Smooth muscle cell (in vitro differentiated cells): ENCODE measurements around the gene VAV2. TPM values are rescaled to one million over a fixed set of nuclear protein-coding genes. Genes with fewer than 3 reads are reported as not detected.

Experiments
- DNase-seq: peaks from one replicate; lab custom pipeline; 2025; ENCODE audit not compliant: unreplicated experiment; lab: John Stamatoyannopoulos, UW
- H2AFZ ChIP-seq: fragments of 200-600 bp; sonication (generic); 2 replicates; pipeline ENCODE4 v1.6.0; 2016; ENCODE audit warnings: antibody characterized with exemption, low read depth, mild to moderate bottlenecking
- H3F3A ChIP-seq: fragments of 200-600 bp; sonication (generic); 2 replicates; pipeline ENCODE4 v1.6.0; 2017; ENCODE audit warnings: antibody characterized with exemption, low read depth
- H3K27ac ChIP-seq: fragments of 200-600 bp; sonication (generic); 2 replicates; pipeline ENCODE4 v1.5.1; 2016; ENCODE audit warnings: low read depth, mild to moderate bottlenecking
- H3K27me3 ChIP-seq: fragments of 200-600 bp; sonication (generic); 2 replicates; pipeline ENCODE4 v1.6.1; 2016; ENCODE audit warnings: low read depth, mild to moderate bottlenecking
- H3K36me3 ChIP-seq: fragments of 200-600 bp; sonication (generic); 2 replicates; pipeline ENCODE4 v1.5.1; 2016; ENCODE audit warnings: low read depth
- H3K4me1 ChIP-seq: fragments of 200-600 bp; sonication (generic); 2 replicates; pipeline ENCODE4 v1.5.1; 2016; ENCODE audit warnings: low read depth
- H3K4me2 ChIP-seq: fragments of 200-600 bp; sonication (generic); 2 replicates; pipeline ENCODE4 v1.6.0; 2016; ENCODE audit warnings: mild to moderate bottlenecking
- H3K4me3 ChIP-seq: fragments of 200-600 bp; sonication (generic); 2 replicates; pipeline ENCODE4 v1.5.1; 2016; ENCODE audit warnings: mild to moderate bottlenecking
- H3K79me2 ChIP-seq: fragments of 200-600 bp; sonication (generic); 2 replicates; pipeline ENCODE4 v1.6.0; 2016; ENCODE audit warnings: low read depth, mild to moderate bottlenecking
- H3K9ac ChIP-seq: fragments of 200-600 bp; sonication (generic); 2 replicates; pipeline ENCODE4 v1.6.0; 2016; ENCODE audit warnings: low read depth
- H3K9me3 ChIP-seq: fragments of 200-600 bp; sonication (generic); replicated peaks from 2 replicates; pipeline ENCODE4 v1.5.1; 2016; ENCODE audit warnings: low read depth
- H4K20me1 ChIP-seq: fragments of 200-600 bp; sonication (generic); 2 replicates; pipeline ENCODE4 v1.6.0; 2016; ENCODE audit warnings: low read depth
- CTCF ChIP-seq: fragments of 200-600 bp; sonication (generic); IDR thresholded peaks from 2 replicates; pipeline ENCODE4 v1.5.1; 2017; ENCODE audit warnings: borderline replicate concordance, mild to moderate bottlenecking, antibody characterized with exemption; ENCODE audit not compliant: insufficient read depth, poor library complexity, severe bottlenecking
- WGBS: methylation state at CpG from one replicate; pipeline ENCODE4 v1.1.7; 2016; ENCODE audit warnings: low lambda C conversion rate; 5-methylcytosine and 5-hydroxymethylcytosine counted together
- polyA plus RNA-seq: library from polyadenylated mRNA; unstranded; fragments of >200 nt; fragmentation: Nextera tagmentation; extraction: Ambion mirVana; gene quantifications from 2 replicates; pipeline ENCODE4 v1.2.1, GENCODE V29; 2016
- total RNA-seq: library from RNA; depleted of rRNA; stranded (reverse); fragments of >200 nt; gene quantifications from 2 replicates; pipeline ENCODE4 v1.2.3, GENCODE V29; 2014

The VAV2 gene
- total and polyA plus RNA-seq, 2 experiments from 2014 or later: 26.2 to 35.3 TPM

- no peak overlapping the region for H3K27ac ChIP-seq
- no peaks in the 10 kb centered on the region for H4K20me1 ChIP-seq
Observed at GRCh38 chr9:134007150-134007549, 15.0 kb upstream of the VAV2 start.

GRCh38 chr9:134005381-134005780 is 13.3 kb upstream of the VAV2 start:
- H3K79me2 ChIP-seq: no peaks in the 10 kb centered on the region
- no peaks in the 10 kb centered on the region for H3K36me3 ChIP-seq
- H3K4me2 ChIP-seq: no peak overlapping the region
- 91% methylated on average over 8 of the region's 8 CpGs for WGBS
- no peaks in the 10 kb centered on the region for H3K27me3 ChIP-seq
- H3K4me1 ChIP-seq: no peaks in the 10 kb centered on the region
- H3K4me3 ChIP-seq: no peak overlapping the region
- no peak overlapping the region for H3K9ac ChIP-seq
- H4K20me1 ChIP-seq: no peaks in the 10 kb centered on the region
- H3K9me3 ChIP-seq: no peaks in the 10 kb centered on the region
- TF ChIP-seq CTCF: no peak
- H2AFZ ChIP-seq: no peak overlapping the region
- H3K27ac ChIP-seq: no peak overlapping the region
- no peaks in the 10 kb centered on the region for H3F3A ChIP-seq
- DNase-seq: no peak

More at GRCh38 chr9:134007150-134007549, 15.0 kb upstream of the VAV2 start:
- H3K27me3 ChIP-seq: no peaks in the 10 kb centered on the region
- no peak overlapping the region for H3K4me3 ChIP-seq
- TF ChIP-seq CTCF: no peak
- no peaks in the 10 kb centered on the region for H3K4me1 ChIP-seq
- no peaks in the 10 kb centered on the region for H3K9me3 ChIP-seq
- no peaks in the 10 kb centered on the region for H3F3A ChIP-seq
- H3K9ac ChIP-seq: no peak overlapping the region
- no peaks in the 10 kb centered on the region for H3K36me3 ChIP-seq
- 55% methylated on average over 6 of the region's 6 CpGs for WGBS
- H3K79me2 ChIP-seq: no peaks in the 10 kb centered on the region
- H2AFZ ChIP-seq: no peak overlapping the region
- DNase-seq: no peak
- H3K4me2 ChIP-seq: peak overlapping the region; percentile 9

- no peaks in the 10 kb centered on the region for H3F3A ChIP-seq
- no peaks in the 10 kb centered on the region for H3K9me3 ChIP-seq
- no peaks in the 10 kb centered on the region for H3K36me3 ChIP-seq
- H3K27me3 ChIP-seq: no peaks in the 10 kb centered on the region
- no peaks in the 10 kb centered on the region for H3K79me2 ChIP-seq
- no peak for DNase-seq
- no peak overlapping the region for H3K4me3 ChIP-seq
- H2AFZ ChIP-seq: no peak overlapping the region
- H4K20me1 ChIP-seq: no peaks in the 10 kb centered on the region
- no peaks in the 10 kb centered on the region for H3K4me1 ChIP-seq
- no peak overlapping the region for H3K27ac ChIP-seq
- TF ChIP-seq CTCF: no peak
- 86% methylated on average over 14 of the region's 14 CpGs for WGBS
- H3K4me2 ChIP-seq: no peak overlapping the region
- H3K9ac ChIP-seq: no peak overlapping the region
Observed at GRCh38 chr9:134004881-134005280, 12.8 kb upstream of the VAV2 start.

GRCh38 chr9:134004131-134004873 is 12.2 kb upstream of the VAV2 start:
- WGBS: 94% methylated on average over 18 of the region's 20 CpGs
- no peak for DNase-seq
- Histone ChIP-seq H3F3A (no peaks in the 10 kb centered on the region), H4K20me1 (no peaks in the 10 kb centered on the region), H3K36me3 (no peaks in the 10 kb centered on the region), H3K79me2 (no peaks in the 10 kb centered on the region), H3K27ac (no peak overlapping the region), H3K4me1 (no peaks in the 10 kb centered on the region), H3K9ac (no peak overlapping the region), H3K27me3 (no peaks in the 10 kb centered on the region), H3K9me3 (no peaks in the 10 kb centered on the region), H3K4me2 (no peak overlapping the region), H2AFZ (no peak overlapping the region), H3K4me3 (no peak overlapping the region)
- no peak for TF ChIP-seq CTCF
